ENCODE data around the gene PTPN11. TPM values are rescaled to one million over a fixed set of nuclear protein-coding genes. Genes with fewer than 3 reads are reported as not detected.

The PTPN11 gene
- total and polyA plus RNA-seq, 2 experiments from 2014 or later, result 78.0 to 89.5 TPM

GRCh38 chr12:112503512-112503911, 84.8 kb downstream of the PTPN11 start:
- no peak for DNase-seq
- WGBS, 2 experiments (ENCODE audit: low coverage in 1 of 2, low lambda C conversion rate in 2 of 2, missing lambda C conversion rate in 2 of 2), result 71 to 81% methylated on average over 4 of the region's 4 CpGs
- H3K27me3 ChIP-seq (replicated peaks; ENCODE audit: insufficient read depth), result no peaks in the 10 kb centered on the region

GRCh38 chr12:112506513-112507166, 87.9 kb downstream of the PTPN11 start:
- Histone ChIP-seq H3K27me3 (replicated peaks; ENCODE audit: insufficient read depth) (no peaks in the 10 kb centered on the region), H2AFZ (no peak overlapping the region), H3F3A (ENCODE audit: insufficient read depth) (no peaks in the 10 kb centered on the region), H3K4me2 (ENCODE audit: unreplicated experiment) (no peak overlapping the region), H3K79me2 (ENCODE audit: insufficient read depth) (no peaks in the 10 kb centered on the region), H3K4me3 (no peak overlapping the region), H3K27ac (no peak overlapping the region), H3K36me3 (ENCODE audit: low read depth) (peaks cover 51% of the 10 kb centered on the region), H3K4me1 (ENCODE audit: insufficient read depth) (no peaks in the 10 kb centered on the region), H3K9me2 (ENCODE audit: insufficient read depth) (no peaks in the 10 kb centered on the region), H4K20me1 (ENCODE audit: insufficient read depth) (no peaks in the 10 kb centered on the region), H3K9me3 (ENCODE audit: low read depth) (no peaks in the 10 kb centered on the region), H3K9ac (no peak overlapping the region)
- TF ChIP-seq EZH2 (IDR thresholded peaks at IDR 0.05; ENCODE audit: insufficient read depth, poor library complexity, severe bottlenecking) (no peak), EZH2phosphoT487 (IDR thresholded peaks at IDR 0.05; ENCODE audit: insufficient read depth, low read depth) (no peak)
- DNase-seq, result no peak
- in situ Hi-C loops (cut with MboI), result no loop called here
- WGBS, 2 experiments (ENCODE audit: low coverage in 1 of 2, low lambda C conversion rate in 2 of 2, missing lambda C conversion rate in 2 of 2), result 95 to 99% methylated on average over 6 of the region's 6 CpGs

More at GRCh38 chr12:112503512-112503911, 84.8 kb downstream of the PTPN11 start:
- Histone ChIP-seq H2AFZ (no peak overlapping the region), H3K9ac (no peak overlapping the region), H3K79me2 (ENCODE audit: insufficient read depth) (no peaks in the 10 kb centered on the region), H3K4me3 (no peak overlapping the region), H4K20me1 (ENCODE audit: insufficient read depth) (no peaks in the 10 kb centered on the region), H3K36me3 (ENCODE audit: low read depth) (peaks cover 57% of the 10 kb centered on the region), H3K4me1 (ENCODE audit: insufficient read depth) (no peaks in the 10 kb centered on the region), H3F3A (ENCODE audit: insufficient read depth) (no peaks in the 10 kb centered on the region), H3K4me2 (ENCODE audit: unreplicated experiment) (no peak overlapping the region), H3K27ac (no peak overlapping the region), H3K9me2 (ENCODE audit: insufficient read depth) (no peaks in the 10 kb centered on the region), H3K9me3 (ENCODE audit: low read depth) (no peaks in the 10 kb centered on the region)
- TF ChIP-seq EZH2phosphoT487 (IDR thresholded peaks at IDR 0.05; ENCODE audit: insufficient read depth, low read depth) (no peak), EZH2 (IDR thresholded peaks at IDR 0.05; ENCODE audit: insufficient read depth, poor library complexity, severe bottlenecking) (no peak)
- in situ Hi-C loops (cut with MboI), result no loop called here

- Histone ChIP-seq H3K79me2 (ENCODE audit: insufficient read depth) (no peaks in the 10 kb centered on the region), H3K27me3 (replicated peaks; ENCODE audit: insufficient read depth) (no peaks in the 10 kb centered on the region), H2AFZ (no peak overlapping the region), H3K9me3 (ENCODE audit: low read depth) (no peaks in the 10 kb centered on the region), H3K4me2 (ENCODE audit: unreplicated experiment) (no peak overlapping the region), H3K4me1 (ENCODE audit: insufficient read depth) (no peaks in the 10 kb centered on the region), H3F3A (ENCODE audit: insufficient read depth) (no peaks in the 10 kb centered on the region), H3K27ac (no peak overlapping the region), H3K9ac (no peak overlapping the region), H4K20me1 (ENCODE audit: insufficient read depth) (no peaks in the 10 kb centered on the region), H3K9me2 (ENCODE audit: insufficient read depth) (no peaks in the 10 kb centered on the region), H3K4me3 (no peak overlapping the region), H3K36me3 (ENCODE audit: low read depth) (peaks cover 2% of the 10 kb centered on the region; the same call in 1 of the 2 replicates)
- WGBS, 2 experiments (ENCODE audit: low coverage in 1 of 2, low lambda C conversion rate in 2 of 2, missing lambda C conversion rate in 2 of 2), result 77 to 81% methylated on average over 2 of the region's 2 CpGs
- in situ Hi-C loops (cut with MboI), result no loop called here
- no peak for TF ChIP-seq EZH2 (IDR thresholded peaks at IDR 0.05; ENCODE audit: insufficient read depth, poor library complexity, severe bottlenecking)
- no peak for DNase-seq
These were observed 94.7 kb downstream of the PTPN11 start for GRCh38 chr12:112513471-112513870.

GRCh38 chr12:112514456-112514855, 95.7 kb downstream of the PTPN11 start:
- Histone ChIP-seq H2AFZ (no peak overlapping the region), H3K9me2 (ENCODE audit: insufficient read depth) (no peaks in the 10 kb centered on the region), H3K27ac (no peak overlapping the region), H3K9me3 (ENCODE audit: low read depth) (no peaks in the 10 kb centered on the region), H3K4me2 (ENCODE audit: unreplicated experiment) (no peak overlapping the region), H3K79me2 (ENCODE audit: insufficient read depth) (no peaks in the 10 kb centered on the region), H3K4me3 (no peak overlapping the region), H3F3A (ENCODE audit: insufficient read depth) (no peaks in the 10 kb centered on the region), H3K9ac (no peak overlapping the region), H4K20me1 (ENCODE audit: insufficient read depth) (no peaks in the 10 kb centered on the region), H3K4me1 (ENCODE audit: insufficient read depth) (no peaks in the 10 kb centered on the region), H3K27me3 (replicated peaks; ENCODE audit: insufficient read depth) (no peaks in the 10 kb centered on the region), H3K36me3 (ENCODE audit: low read depth) (no peaks in the 10 kb centered on the region; the same call in 1 of the 2 replicates)
- in situ Hi-C loops (cut with MboI), result no loop called here
- TF ChIP-seq EZH2phosphoT487 (IDR thresholded peaks at IDR 0.05; ENCODE audit: insufficient read depth, low read depth) (no peak), EZH2 (IDR thresholded peaks at IDR 0.05; ENCODE audit: insufficient read depth, poor library complexity, severe bottlenecking) (no peak)
- WGBS, 2 experiments (ENCODE audit: low coverage in 1 of 2, low lambda C conversion rate in 2 of 2, missing lambda C conversion rate in 2 of 2), result 95 to 96% methylated on average over 5 of the region's 5 CpGs
- no peak for DNase-seq
